SKM-1 (cell line): ENCODE results near the gene ERC1.

Experiments used
- DNase-seq: peaks from one replicate; lab custom pipeline; 2025; ENCODE audit not compliant: unreplicated experiment; lab: John Stamatoyannopoulos, UW

The ERC1 gene

DNA sequence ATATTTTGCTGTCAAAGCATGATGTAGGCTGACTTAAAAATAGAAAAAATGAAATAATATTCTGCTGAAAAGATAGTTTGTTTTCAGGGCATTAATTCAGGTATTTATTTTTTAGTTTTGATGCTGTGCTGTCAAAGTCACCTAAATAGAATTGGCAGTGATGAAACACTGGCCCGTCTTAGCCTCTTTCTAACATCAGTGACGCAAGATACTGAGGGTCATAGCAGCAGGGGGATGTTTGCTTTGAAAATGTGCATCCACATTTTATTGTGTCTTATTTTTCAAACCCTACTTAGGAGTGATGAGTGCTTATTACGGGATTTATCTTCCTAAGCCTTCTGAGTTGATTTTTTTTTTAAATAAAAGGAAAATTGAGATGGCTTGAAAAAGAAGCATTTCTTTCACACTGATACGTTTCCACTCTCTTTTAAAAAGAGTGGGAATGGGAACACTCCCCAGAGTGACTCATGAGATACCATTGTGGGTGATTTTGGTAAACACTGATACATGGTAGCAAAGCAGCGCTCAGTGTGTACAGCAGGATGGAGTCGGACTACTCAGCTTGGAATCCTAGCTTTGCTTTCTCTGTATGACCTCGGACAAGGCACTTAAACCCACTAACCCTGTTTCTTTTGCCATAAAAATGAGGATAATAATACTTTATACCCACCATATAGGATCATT lies 290.8 kb downstream of the ERC1 start:
- no peak for DNase-seq

- no peak for DNase-seq
These were observed 291.8 kb downstream of the ERC1 start for GRCh38 chr12:1282670-1283315.

- DNase-seq: no peak
These were observed 292.3 kb downstream of the ERC1 start for GRCh38 chr12:1283316-1283715.

- no peak for DNase-seq
These were observed 293.6 kb downstream of the ERC1 start for GRCh38 chr12:1284611-1285010.

DNA sequence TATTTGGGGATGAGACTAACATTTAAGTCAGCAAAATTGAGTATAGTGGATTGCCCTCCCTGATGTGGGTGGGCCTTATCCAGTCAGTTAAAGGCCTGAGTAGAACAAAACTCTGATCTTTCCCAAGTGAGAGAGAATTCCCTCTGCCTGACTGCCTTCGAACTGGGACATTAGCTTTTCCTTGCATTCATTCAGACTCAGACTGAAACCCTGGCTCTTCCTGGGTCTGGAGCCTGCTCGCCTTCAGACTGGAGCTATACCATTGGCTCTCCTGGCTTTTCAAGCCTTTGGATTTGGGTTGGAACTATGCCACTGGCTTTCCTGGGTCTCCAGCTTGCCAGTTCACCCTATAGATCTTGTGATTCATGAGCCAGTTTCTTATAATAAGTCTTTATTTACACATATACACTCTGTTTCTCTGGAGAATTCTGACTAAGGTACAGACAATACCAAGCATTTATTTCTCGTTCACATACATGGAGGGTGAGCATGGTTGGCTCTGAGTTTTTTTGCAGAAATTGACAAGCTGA lies 296.5 kb downstream of the ERC1 start:
- no peak for DNase-seq

DNA sequence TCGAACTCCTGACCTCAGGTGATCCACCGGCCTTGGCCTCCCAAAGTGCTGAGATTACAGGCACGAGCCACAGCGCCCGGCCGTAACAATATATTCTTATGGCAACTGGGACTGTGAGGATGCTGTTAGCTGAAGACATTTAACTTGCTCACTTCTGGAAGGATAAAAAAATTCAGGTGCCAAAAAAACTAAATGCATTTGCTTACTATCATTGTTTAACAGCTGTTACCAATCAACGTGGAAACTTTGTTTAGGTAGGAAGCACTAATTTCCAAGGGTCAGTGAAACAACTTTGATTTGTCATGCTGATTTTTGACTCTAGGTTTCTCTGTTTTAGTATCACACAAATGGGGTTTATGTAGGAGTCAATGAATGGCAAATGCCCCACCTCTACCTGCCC lies 297.3 kb downstream of the ERC1 start:
- no peak for DNase-seq

GRCh38 chr12:1289371-1290155 lies 298.5 kb downstream of the ERC1 start:
- DNase-seq: peak; percentile 48

GRCh38 chr12:1290716-1291115 lies 299.7 kb downstream of the ERC1 start:
- DNase-seq: no peak

- no peak for DNase-seq
These were observed 300.7 kb downstream of the ERC1 start for GRCh38 chr12:1291601-1292332.

GRCh38 chr12:1293901-1294300 lies 302.9 kb downstream of the ERC1 start:
- no peak for DNase-seq

- DNase-seq: no peak
These were observed 306.2 kb downstream of the ERC1 start for GRCh38 chr12:1297206-1297605.

- DNase-seq: no peak
These were observed 306.7 kb downstream of the ERC1 start for GRCh38 chr12:1297639-1298175.

GRCh38 chr12:1300460-1300859 lies 309.4 kb downstream of the ERC1 start:
- DNase-seq: no peak

- DNase-seq: no peak
These were observed 311.3 kb downstream of the ERC1 start for GRCh38 chr12:1302201-1302870.

- DNase-seq: no peak
These were observed 314.0 kb downstream of the ERC1 start for GRCh38 chr12:1305063-1305434.

DNA sequence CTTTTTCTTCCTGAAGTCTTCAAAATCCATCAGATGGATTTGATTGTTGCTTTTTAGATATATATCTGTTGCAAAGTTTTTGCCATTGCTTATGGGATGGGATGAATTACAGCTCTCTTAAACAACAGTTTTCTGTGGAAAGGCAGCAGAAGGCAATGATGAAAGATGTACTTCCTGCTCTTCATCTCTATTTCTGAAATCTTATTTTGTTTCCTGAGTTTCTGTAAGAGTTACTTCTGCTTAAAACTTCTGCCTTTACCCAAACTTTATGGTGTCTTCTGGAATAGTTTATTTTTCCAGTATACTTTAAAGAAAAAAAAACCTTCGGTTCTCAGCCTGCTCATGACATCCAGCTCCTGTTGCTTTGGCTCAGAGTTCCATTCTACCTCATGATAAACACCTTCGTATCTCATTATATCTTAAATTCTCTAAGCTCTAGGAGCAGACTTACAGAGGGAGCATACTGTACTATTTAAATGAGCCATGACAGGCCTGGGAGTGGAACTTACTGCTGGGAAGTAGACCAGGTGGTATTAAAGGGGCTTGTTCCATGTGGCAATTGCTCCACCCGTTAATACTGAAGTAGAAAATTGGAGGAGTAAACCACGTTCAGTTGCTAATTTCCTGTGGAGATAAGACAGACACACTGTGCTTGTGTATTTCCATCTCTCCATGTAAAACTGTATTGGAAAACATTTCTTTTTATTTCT lies 314.9 kb downstream of the ERC1 start:
- no peak for DNase-seq

DNA sequence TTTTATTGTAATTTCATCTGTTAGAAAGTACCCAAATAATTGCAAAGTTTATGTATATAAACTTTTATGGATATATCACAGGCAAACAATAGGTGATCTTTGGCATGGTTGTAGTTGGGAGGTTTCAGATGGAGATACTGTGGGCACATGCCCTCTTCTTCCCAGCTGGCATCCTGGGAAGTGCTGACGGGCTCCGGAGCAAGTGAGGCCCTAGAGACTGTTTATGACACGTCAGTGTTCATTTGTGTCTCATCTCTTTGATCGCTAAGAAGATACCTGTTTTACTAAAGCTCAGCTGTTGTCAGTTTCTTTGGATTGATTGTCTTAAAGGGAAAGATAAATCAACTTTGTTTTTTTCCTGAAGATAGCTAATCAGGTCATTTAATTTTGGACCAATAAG lies 315.8 kb downstream of the ERC1 start:
- DNase-seq: no peak

DNA sequence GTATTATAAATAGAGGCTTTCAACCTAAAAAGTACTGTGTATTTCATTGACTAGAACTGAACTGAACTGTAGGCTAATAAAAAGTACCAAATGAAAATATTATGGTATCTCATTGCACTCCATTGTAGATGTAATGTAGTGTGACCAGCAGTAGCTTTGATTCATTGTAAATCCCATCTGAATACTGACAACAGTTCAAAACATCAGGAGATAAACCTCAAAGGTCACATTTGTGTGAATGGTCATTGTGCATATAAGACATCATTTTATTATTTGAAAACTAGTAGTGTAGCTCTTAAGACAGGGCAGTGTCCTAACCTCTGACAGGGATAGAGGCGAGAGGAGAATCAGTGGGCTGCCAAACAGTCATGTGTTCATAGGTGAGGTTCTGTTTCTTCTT lies 316.8 kb downstream of the ERC1 start:
- DNase-seq: no peak

GRCh38 chr12:1309613-1310012 lies 318.6 kb downstream of the ERC1 start:
- no peak for DNase-seq

DNA sequence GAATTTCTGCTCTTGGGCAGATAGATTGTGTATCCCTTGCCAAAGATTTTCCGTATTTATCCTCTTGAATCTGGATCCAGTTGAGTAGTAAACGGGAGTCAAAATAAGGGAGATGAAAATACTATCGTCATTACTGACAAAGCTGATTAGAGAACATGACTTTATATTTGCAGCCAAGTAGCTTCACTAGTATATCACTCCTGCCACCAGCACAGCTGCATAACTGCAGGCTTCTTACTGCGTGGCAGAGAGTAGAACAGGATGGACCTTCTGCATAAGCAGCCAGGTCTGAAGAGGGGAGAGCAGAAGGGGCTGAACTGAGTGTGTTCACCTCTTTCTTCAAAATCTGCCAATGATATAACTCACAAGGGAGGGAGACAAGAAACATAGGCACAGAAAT lies 319.6 kb downstream of the ERC1 start:
- DNase-seq: no peak
